Stimulated activated CD8-positive, alpha-beta memory T cell treated with anti-CD3 and anti-CD28 coated beads, Interleukin-15, amount 100 ng/mL, for 24 hours (primary cell): ENCODE results near the gene ZBED2.
"Not testable (repeated sequence)": the region's sequence is repeated elsewhere in the genome, so short reads cannot be mapped to it uniquely, and the experiment has no call there.

ENCODE experiments used
- DNase-seq: peaks from one replicate; pipeline ENCODE4 v3.0.0-alpha.2; 2020; ENCODE audit warnings: low read depth

The ZBED2 gene

DNA sequence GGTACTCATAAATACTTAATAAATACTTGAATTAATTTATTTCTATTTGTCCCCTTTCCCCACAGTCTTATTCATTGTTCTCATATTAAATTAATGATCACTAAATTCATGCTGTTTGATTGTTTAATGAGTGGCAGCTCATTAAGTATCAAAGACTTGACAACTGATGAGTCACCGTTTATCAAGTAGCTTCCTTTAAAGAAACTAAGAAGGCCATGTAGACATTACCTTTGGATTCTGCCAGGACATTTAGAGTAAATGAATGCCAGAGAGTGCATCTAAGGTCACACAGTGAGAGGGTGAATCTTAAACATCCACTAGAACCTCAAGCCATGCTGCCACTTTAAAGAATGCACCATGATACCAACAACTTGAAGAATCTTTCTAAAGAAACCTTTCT lies 23.9 kb downstream of the ZBED2 start:
- no peak for DNase-seq

DNA sequence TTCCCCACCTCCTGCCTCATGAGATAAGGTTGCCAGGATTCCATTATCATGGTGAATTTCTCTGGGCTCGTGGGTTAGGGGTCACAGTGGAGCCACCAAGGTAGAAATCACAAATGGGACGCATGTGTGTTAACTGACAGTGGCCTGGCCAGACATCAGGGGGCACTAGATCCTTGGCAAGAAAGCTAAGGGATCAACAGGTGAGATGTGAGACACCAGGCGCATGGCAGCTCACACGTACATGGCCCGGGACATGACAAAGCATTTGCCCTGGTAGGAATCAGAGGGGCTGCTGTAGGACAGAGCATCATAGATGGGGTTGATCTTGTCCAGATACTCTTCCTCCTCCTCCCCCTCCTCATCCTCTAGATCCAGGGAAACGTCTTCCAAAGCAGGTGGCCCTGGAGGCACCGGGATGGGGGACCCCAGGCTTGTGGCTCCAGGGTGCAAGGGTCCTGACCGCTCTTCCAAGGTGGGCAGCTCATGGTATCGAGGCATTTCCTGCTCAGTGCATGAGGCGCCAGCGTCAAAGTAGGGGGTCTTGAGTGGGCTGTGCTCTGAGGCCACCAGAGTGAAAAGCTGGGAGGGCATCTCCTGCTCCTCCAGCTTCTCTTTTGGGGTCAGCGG lies 24.6 kb downstream of the ZBED2 start:
- no peak for DNase-seq

DNA sequence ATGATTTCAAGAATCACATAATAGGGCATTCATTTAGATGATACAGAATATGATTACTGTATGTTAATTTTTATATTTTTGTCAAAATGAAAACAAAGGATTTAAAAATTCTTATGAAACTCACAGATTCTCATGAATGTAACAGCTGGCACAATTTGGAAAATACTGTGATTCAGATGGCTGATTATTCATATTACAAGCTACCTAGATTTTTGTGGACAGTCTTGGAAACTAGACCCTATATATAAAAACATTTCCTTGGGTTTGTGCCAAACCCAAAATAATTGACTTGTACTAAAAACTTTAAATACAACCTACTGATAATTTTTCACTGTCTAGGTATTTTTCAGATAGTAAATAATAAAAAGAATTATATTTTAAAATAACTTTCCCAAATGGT lies 26.2 kb downstream of the ZBED2 start:
- no peak for DNase-seq

DNA sequence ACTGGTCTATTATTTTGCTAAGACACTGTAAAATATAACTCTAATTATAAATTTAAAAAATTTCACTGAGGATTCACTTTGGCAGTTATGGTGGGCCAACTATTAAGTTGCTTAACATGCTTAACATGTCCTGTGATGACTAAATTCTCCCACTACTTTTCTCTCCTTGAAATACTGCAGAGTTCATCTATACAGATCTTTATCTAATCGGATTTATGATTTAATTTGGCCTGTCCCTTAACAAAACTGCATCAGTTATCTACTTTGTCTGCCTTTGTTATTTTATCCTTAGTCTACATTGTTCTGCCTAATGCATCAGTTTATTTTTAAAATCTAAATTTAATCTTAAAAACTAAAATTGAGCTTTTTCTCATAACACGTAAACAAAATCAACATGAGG lies 26.8 kb downstream of the ZBED2 start:
- no peak for DNase-seq

DNA sequence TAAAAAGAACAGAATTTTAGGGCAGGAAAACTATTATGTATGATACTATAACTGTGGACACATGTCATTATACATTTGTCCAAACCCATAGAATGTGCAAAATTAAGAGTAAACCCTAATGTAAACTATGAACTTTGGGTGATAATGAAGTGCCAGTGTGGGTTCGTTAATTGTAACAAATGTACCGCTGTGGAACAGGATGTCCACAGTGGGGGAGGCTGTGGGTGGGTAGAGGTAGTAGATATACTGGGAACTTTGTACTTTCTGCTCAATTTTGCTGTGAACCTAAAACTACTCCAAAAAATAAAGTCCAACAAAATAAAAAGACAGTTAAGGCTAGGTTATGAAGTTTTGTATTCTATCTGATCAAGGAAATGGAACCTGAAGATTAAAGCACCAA lies 28.3 kb downstream of the ZBED2 start:
- no peak for DNase-seq

DNA sequence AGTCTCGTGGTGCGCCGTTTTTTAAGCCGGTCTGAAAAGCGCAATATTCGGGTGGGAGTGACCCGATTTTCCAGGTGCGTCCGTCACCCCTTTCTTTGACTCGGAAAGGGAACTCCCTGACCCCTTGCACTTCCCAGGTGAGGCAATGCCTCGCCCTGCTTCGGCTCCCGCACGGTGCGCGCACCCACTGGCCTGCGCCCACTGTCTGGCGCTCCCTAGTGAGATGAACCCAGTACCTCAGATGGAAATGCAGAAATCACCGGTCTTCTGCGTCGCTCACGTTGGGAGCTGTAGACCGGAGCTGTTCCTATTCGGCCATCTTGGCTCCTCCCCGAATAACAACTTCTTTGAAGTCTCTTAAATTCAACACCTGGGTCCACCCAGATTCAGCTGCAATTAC lies 33.2 kb downstream of the ZBED2 start:
- not testable (repeated sequence) for DNase-seq

DNA sequence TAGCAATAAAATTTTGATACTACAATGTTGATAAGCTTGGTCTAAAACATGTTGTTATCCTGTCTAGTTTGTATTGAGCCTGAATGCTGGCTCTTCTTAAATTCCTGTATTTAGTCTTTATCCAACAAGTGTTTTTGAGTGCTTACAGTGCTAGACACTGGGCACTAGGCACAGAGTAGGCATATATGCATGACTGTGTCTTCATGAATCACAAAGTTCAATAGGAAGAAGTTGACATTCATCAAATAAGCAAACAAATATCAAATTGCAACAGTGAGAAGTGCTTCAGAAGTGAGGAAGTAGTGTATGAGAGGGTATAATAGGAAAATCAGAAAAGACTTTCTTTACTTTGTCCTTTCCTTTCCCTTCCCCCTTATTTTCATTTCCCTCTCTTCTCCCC lies 46.4 kb downstream of the ZBED2 start:
- no peak for DNase-seq

DNA sequence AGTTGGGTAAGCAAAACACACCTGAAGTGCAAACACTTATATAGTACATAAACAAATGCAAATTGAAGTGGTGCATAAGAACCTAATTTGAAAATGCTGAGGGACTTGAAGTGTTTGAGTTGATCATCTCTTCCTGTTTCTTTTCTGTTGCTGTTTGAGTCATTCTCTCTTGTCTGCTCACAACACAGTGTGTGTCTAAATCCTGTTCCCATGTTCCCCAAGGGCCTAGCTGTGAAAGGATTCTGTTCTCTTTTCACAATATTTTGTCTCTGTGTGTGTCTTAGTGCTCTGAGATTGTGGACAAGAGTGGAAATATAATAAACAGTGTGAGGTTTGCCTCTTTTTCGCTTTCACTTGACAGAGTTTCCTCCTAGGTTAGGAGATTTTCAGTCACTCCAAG lies 47.1 kb downstream of the ZBED2 start:
- DNase-seq = no peak

DNA sequence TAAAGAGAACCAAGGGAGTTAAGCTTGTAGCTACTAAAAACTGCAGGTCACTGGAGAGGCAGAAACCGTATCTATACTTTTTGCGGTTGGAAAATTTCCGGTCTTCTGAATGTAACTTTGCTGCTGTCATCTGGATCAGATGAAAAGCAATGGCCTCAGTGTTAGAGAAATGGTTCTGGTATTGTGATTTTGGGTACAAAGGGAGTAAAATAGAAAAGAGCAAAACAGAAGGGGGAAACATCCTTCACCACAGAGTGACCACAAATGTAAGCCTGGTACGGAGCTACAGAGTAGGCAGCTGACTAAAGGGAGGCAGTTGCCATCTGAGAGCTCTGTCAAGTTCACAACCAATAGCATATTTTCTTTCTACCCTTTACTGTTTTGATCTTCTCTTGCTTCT lies 47.5 kb downstream of the ZBED2 start:
- no peak for DNase-seq

DNA sequence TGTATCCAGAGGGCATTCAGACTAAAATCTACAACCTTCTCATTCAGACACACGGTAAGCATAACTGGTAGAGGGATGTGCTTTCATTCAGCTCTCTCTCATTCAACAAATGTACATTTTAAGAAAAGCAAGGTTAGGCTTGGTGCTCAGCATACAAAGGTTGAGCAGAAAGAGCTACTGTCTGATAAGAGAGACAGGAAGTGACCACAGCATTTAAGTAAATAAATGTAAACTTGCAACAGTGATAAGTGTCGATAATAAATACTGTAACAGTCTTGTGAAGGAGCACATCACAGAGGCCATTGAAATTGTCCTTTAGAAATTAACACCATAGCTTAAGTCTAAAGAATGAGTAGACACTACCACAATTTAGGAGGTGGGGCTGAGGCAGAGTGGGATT lies 49.8 kb downstream of the ZBED2 start:
- DNase-seq = no peak
